CD1c-positive myeloid dendritic cell (primary cell): ENCODE measurements around the gene RGMB.
A peak's percentile ranks its signal among the peaks of the same experiment; 100 is the strongest.

Experiments
- DNase-seq: peaks from one replicate; pipeline ENCODE4 v3.0.0-alpha.2; 2016; ENCODE audit errors: extremely low spot score

RGMB gene

GRCh38 chr5:98768160-98768959 lies 5.1 kb upstream of the RGMB start:
- DNase-seq = peak; percentile 45

DNA sequence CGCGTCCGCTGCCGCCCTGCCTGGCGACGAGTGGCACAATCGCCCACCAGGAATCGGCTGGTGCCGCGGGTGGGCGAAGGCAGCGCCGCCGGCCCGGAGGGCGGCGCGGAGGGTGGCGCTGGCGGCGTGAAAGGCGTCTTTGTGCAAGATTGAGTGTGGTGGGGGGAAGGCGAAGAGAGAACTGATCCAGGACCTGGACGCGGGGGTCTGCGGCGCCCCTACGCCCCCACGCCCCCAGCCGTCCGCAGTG lies 4.6 kb upstream of the RGMB start:
- DNase-seq = peak; percentile 9

DNA sequence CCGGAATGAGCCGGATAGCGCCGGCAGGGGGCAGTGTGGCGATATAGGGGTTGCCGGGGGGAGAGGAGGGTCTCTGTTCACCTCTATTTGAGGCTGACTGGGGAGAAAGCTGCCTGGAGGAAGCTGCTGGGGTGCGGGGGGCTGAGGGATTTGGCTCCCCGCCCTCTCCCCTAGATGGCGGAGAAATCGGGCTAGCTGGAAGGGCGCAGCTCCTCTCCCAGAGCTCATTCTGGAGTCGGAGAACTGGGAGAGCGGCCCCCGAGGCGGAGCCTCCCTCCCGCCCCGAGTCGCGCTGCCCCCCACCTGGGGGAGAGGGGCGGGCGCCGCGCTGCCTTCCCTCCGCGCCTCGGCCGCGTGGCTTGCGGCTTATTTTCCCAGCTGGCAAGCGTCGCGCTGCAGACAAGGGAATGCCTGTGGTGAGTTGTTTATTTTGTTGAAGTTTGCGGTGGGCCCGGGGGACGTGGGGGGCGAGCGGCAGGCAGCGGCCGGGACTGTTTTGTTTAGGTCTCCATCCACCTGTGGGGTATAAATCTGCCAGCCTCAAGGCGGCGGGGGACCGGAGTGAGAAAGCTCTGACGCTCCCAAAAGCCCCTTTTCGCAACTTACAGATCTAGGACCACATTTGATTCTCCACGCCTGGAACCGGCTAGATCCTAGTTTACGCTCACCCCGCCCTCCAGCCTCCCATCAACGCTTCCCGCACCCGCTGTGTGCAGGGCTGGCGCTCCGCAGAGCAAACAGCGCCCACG lies 4.1 kb upstream of the RGMB start:
- no peak for DNase-seq

DNA sequence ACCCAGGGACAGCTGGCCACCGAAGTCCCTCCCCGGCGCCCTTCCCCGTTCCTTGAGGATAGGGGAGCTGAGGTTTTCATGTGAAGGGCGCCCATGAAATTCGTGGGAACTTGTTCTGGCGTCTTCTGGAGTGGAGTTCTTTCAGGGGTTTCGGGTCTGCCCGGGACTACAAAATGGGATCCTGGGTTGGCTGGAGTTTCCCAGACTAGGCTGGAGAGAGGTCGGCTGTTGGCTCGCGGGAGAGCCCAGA lies 3.6 kb upstream of the RGMB start:
- DNase-seq = peak; percentile 25

DNA sequence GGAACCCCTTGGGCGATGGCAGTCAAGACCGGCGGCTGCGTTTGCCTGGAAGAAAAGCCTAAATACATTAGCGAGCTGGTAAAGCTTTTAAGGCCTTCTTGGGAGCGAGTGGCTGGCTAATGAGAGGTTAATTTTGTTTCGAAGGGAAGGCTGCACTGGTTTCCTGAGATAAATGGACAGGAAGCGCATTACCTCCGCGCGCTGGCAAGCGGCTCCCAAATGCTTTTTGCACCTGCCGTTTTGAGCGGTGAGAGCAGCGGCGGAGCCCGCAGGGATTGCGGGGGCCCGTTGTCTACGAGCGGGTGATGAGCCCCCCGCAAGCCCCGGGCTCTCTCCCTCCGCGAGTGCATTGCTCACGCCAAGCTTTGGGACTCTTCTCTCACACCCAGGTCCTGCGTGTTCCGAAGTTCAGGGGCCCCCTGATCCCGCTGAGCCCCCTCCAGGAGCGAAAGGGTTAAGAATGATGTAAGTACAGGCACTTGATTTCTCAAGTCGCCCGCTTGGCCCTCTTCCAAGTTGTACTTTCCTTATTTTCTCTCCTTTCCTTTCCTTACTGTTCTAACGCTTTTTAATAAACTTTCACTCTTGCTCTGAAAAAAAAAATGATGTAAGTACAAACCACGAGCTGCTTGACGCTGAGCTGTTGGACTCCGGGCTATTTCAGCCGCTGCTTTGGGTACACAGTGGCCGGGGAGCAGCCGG lies 3.1 kb upstream of the RGMB start:
- DNase-seq = peak; percentile 41

DNA sequence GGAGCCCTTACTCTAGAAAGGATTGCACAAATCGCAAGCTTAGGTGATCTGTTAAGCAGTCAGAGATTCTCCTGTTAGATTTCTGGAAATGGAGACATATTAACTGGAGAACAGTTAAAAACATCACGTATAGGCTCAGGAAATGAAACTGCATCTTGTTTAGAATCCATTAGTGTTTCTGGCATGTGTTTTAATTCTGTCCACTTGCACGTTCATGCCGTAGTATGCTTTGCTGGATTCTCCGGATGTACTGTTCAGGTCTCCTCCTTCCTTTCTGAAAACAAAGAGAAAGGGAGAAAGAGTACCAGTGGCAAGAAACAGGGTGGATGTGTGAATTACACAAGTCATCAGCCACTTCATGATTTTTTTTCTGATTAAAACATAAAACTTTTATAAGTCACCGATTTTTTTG lies 2.5 kb upstream of the RGMB start:
- no peak for DNase-seq

- DNase-seq = peak; percentile 85
Measured at GRCh38 chr5:98771382-98772109, 1.9 kb upstream of the RGMB start.

DNA sequence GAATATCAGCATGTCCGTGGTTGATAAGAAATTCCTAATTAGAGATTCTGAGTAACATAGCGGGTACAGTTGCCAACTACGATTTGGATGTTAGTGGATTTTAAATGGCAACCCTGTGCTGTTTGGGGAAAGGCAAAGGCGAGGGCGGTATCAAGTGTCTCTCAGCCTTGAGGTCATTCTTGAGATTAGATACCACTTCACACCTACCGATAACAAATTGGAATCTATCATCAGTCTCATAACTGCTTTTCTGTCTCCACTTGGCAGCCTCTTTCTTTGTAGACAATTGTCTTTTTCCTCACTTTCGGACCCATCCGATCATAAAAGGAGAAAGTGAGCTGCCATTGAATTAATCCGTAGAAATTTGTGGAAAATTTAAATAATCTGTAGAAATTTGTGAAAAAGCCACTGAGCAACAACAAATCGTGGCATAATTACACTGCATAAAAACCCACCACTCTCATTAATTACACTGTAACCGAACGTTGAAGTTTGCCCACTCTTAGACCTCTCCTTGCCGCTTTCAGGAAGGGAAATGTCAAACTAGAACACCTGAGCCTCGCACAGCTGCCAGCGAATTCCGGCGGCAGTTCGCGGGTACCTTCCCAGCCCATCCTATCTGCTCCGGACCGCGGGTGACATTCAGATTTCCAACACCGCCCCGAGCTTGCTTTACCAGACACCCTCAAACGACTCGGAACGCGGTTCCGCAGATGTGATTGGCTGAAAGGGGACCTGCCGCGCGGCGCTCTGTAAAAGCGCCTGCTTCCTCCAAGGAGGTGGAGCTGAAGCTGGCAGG lies 849 bp upstream of the RGMB start:
- DNase-seq = peak; percentile 35

- DNase-seq = no peak
Measured at GRCh38 chr5:98773214-98773463, 324 bp upstream of the RGMB start.

DNA sequence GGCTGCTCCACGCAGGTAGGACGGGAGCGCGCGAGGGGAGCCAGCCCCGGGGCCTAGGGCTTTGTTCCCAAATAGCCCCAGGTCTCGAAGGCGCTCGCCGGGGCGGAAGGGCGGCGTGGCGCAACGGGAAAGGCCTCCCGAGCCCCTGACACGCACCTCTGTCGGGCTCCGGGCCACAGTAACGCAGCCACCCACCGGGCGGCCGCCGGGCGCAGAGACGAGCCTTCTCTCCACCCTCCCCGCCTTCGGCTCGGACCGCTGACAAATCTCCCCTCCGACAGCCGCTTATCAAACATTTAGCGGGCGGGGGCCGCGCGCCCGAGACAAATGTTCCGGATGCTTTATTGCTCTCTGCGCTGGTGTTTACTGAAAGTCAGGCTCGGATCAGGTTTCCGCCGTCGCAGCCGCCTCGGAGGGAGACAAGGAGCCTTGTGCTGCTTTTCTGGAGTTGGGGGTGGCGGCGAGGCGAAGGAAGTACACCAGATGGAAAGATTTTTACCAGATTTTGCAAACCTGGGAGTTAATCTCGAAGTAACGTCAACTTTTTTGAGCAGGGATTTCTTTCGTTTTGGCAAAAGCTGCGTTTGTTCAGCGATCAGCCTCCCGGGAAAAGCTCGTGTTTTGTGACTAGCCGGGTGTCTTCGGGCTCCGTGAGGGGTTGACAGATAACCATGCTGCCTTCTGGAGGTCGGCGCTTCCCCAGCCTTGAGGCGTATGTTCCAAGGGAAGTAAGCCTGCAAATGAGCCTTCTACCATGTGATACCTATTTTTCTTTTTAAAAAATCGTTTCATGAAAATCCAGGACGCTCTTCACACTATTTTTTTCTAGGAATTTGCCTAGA lies 950 bp downstream of the RGMB start:
- peak; percentile 43 for DNase-seq

GRCh38 chr5:98775246-98776065 lies 2.0 kb downstream of the RGMB start:
- no peak for DNase-seq

- DNase-seq = no peak
Measured at GRCh38 chr5:98776066-98776705, 2.7 kb downstream of the RGMB start.

DNA sequence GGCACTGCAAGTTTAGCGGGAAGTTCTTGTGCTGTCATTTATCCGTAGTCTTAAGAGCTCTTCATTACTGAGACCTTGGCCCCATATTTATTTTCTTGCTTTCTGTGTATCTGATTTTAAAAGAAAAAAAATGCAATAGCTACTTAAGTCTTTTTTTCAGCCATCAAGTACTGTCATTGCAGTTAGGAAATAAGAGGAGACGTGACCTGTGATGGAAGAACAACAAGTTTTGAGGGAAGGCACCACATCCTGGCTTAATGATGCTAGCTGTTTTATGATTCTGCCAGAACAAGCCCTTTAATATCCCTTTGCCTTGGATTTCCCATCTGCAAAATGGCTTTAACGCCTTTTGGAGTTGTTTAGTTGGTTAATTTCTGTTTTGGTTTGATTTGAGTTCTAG lies 3.8 kb downstream of the RGMB start:
- no peak for DNase-seq

GRCh38 chr5:98779264-98779877 lies 5.9 kb downstream of the RGMB start:
- DNase-seq = no peak

GRCh38 chr5:98780390-98780789 lies 6.9 kb downstream of the RGMB start:
- DNase-seq = no peak

GRCh38 chr5:98781520-98781919 lies 8.1 kb downstream of the RGMB start:
- no peak for DNase-seq

DNA sequence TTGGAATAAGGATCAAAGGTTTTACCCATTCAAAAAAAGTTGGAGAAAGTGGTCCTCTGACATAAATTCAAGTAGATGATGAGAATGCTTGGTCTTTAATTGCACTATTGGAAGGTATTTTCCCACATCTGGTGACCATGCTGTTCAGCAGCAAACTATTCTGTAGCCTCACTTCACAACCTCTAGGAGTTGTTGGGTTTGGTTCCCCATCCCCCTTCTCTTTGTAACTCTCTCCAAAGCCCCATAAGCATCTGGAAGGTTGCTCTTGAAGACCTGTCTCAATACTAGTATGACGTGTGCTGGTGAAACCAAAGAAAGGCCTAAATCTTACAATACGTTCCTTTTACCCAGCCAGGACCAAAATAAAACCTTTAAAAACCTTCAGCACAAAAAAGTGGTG lies 8.5 kb downstream of the RGMB start:
- DNase-seq = no peak

DNA sequence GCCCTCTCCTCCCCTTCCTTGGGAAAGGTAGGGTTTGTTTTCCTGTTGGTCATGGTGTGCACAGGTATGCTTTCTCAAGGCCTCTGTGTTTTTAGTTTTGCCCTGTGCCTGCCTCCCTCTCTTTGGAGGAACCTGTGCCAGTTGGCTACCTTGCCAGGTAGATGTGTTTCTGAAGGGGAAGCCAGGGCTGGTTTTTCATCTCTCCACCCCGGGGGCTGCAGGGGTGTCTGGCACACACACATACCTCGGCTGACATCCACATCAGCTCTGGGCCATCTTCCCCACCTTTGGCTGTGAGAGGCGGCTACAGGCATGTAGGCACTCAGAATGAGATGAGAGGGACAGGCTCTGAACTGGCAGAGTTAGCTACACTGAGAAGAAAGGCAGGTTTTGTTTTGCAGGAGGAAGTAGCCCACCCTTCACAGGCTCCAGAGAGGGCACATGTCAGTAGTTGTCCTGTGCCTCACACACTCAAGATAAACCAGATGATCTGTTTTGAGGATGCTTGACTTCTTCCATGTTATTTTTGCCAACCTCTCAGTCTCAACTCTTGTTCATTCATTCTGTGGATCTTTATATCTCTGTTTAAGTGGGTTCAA lies 9.7 kb downstream of the RGMB start:
- DNase-seq = no peak

- no peak for DNase-seq
Measured at GRCh38 chr5:98784411-98784810, 10.9 kb downstream of the RGMB start.
